Osteoblast (primary cell): ENCODE data around the gene TP53INP2. TPM values are rescaled to one million over a fixed set of nuclear protein-coding genes. Genes with fewer than 3 reads are reported as not detected.

Source experiments
- DNase-seq: peaks from one replicate; pipeline ENCODE4 v3.0.0; 2011; ENCODE audit warnings: low spot score, mixed read lengths; ENCODE audit not compliant: insufficient read length; ENCODE audit errors: missing footprints
- H2AFZ ChIP-seq: 2 replicates; pipeline ENCODE4 v1.6.0; 2011; ENCODE audit warnings: mild to moderate bottlenecking, low read length
- H3K27ac ChIP-seq: 2 replicates; pipeline ENCODE4 v1.5.1; 2011; ENCODE audit warnings: mild to moderate bottlenecking, low read depth, low read length, moderate library complexity
- H3K27me3 ChIP-seq: 2 replicates; pipeline ENCODE4 v1.6.0; 2012; ENCODE audit warnings: mild to moderate bottlenecking, control low read depth, inconsistent platforms, low read length, moderate library complexity; ENCODE audit not compliant: insufficient read depth
- H3K36me3 ChIP-seq: 2 replicates; pipeline ENCODE4 v1.5.1; 2011; ENCODE audit warnings: mild to moderate bottlenecking, low read length, control low read depth, moderate library complexity; ENCODE audit not compliant: insufficient read depth
- H3K4me1 ChIP-seq: 2 replicates; pipeline ENCODE4 v1.5.1; 2011; ENCODE audit warnings: mild to moderate bottlenecking, low read length, control low read depth, moderate library complexity; ENCODE audit not compliant: insufficient read depth
- H3K4me2 ChIP-seq: 2 replicates; pipeline ENCODE4 v1.6.0; 2011; ENCODE audit warnings: mild to moderate bottlenecking, low read length; ENCODE audit not compliant: insufficient read depth
- H3K4me3 ChIP-seq: fragments of 200-600 bp; sonication (generic); 3 replicates; pipeline ENCODE4 v1.5.1; 2012; ENCODE audit warnings: mild to moderate bottlenecking, low read length, inconsistent platforms; ENCODE audit not compliant: insufficient read depth
- H3K79me2 ChIP-seq: 2 replicates; pipeline ENCODE4 v1.6.0; 2012; ENCODE audit warnings: mild to moderate bottlenecking, low read length, control low read depth, inconsistent platforms; ENCODE audit not compliant: insufficient read depth
- H3K9me3 ChIP-seq: 2 replicates; pipeline ENCODE4 v1.5.1; 2011; ENCODE audit warnings: low read depth, low read length, control low read depth
- H4K20me1 ChIP-seq: 2 replicates; pipeline ENCODE4 v1.6.0; 2012; ENCODE audit warnings: mild to moderate bottlenecking, low read length, control low read depth; ENCODE audit not compliant: insufficient read depth
- CTCF ChIP-seq: IDR thresholded peaks from 2 replicates; pipeline ENCODE4 v1.5.1; 2011; ENCODE audit warnings: mild to moderate bottlenecking, low read depth, low read length, moderate library complexity; ENCODE audit errors: extremely low read depth
- small RNA-seq: library from RNA; depleted of rRNA; stranded (forward); fragments of <200 nt; gene quantifications from one replicate; pipeline ENCODE3, GENCODE V24; 2012
- total RNA-seq: library from RNA; depleted of rRNA; stranded (reverse); fragments of >200 nt; gene quantifications from 2 replicates; pipeline ENCODE4 v1.2.3, GENCODE V29; 2012

TP53INP2 gene
- total RNA-seq, 1 donor: 8.0 TPM

GRCh38 chr20:34753706-34754461 is 49.7 kb downstream of the TP53INP2 start:
- no peaks in the 10 kb centered on the region for H3K27me3 ChIP-seq
- H3K27ac ChIP-seq: no peak overlapping the region
- H3K36me3 ChIP-seq: peaks cover 80% of the 10 kb centered on the region
- no peak for TF ChIP-seq CTCF
- H3K79me2 ChIP-seq: no peaks in the 10 kb centered on the region
- DNase-seq: no peak
- H3K4me2 ChIP-seq: no peak overlapping the region
- H3K9me3 ChIP-seq: no peaks in the 10 kb centered on the region
- H3K4me1 ChIP-seq: no peaks in the 10 kb centered on the region
- H3K4me3 ChIP-seq: no peak overlapping the region
- H2AFZ ChIP-seq: no peak overlapping the region
- no peaks in the 10 kb centered on the region for H4K20me1 ChIP-seq

GRCh38 chr20:34754611-34755010 is 50.5 kb downstream of the TP53INP2 start:
- Histone ChIP-seq H3K36me3 (peaks cover 74% of the 10 kb centered on the region), H2AFZ (no peak overlapping the region), H3K9me3 (no peaks in the 10 kb centered on the region), H3K4me3 (no peak overlapping the region), H3K4me1 (no peaks in the 10 kb centered on the region), H3K27ac (no peak overlapping the region), H3K27me3 (no peaks in the 10 kb centered on the region), H3K4me2 (no peak overlapping the region), H4K20me1 (no peaks in the 10 kb centered on the region), H3K79me2 (no peaks in the 10 kb centered on the region)
- TF ChIP-seq CTCF: no peak
- no peak for DNase-seq

- no peaks in the 10 kb centered on the region for H3K79me2 ChIP-seq
- H3K36me3 ChIP-seq: peaks cover 70% of the 10 kb centered on the region
- TF ChIP-seq CTCF: no peak
Observed at GRCh38 chr20:34755367-34755766, 51.2 kb downstream of the TP53INP2 start.

GRCh38 chr20:34762031-34762555 is 57.9 kb downstream of the TP53INP2 start:
- H2AFZ ChIP-seq: no peak overlapping the region
- no peak for TF ChIP-seq CTCF
- H3K27me3 ChIP-seq: no peaks in the 10 kb centered on the region
- no peak overlapping the region for H3K27ac ChIP-seq
- no peak overlapping the region for H3K4me3 ChIP-seq
- H4K20me1 ChIP-seq: no peaks in the 10 kb centered on the region
- H3K36me3 ChIP-seq: peaks cover 64% of the 10 kb centered on the region
- no peaks in the 10 kb centered on the region for H3K4me1 ChIP-seq
- no peak overlapping the region for H3K4me2 ChIP-seq
- H3K9me3 ChIP-seq: no peaks in the 10 kb centered on the region
- H3K79me2 ChIP-seq: peaks cover 2% of the 10 kb centered on the region
- DNase-seq: no peak

More at GRCh38 chr20:34755367-34755766, 51.2 kb downstream of the TP53INP2 start:
- no peak overlapping the region for H3K4me3 ChIP-seq
- H3K27ac ChIP-seq: no peak overlapping the region
- H2AFZ ChIP-seq: no peak overlapping the region
- H4K20me1 ChIP-seq: no peaks in the 10 kb centered on the region
- H3K4me1 ChIP-seq: no peaks in the 10 kb centered on the region
- DNase-seq: no peak
- H3K27me3 ChIP-seq: no peaks in the 10 kb centered on the region
- H3K4me2 ChIP-seq: no peak overlapping the region
- H3K9me3 ChIP-seq: no peaks in the 10 kb centered on the region

Small RNA genes lying within 50 kb of the gene (small RNA-seq; reads per million reads assigned to genes)
- not detected for gene AL118520.1

Other genes with a start within 250 kb of the TP53INP2 start
- 51.0 and 51.6 TPM in 2 replicates for gene DYNLRB1, start 187.9 kb upstream of the TP53INP2 start, total RNA-seq
- gene MAP1LC3A, start 145.6 kb upstream of the TP53INP2 start, total RNA-seq: 24.8 and 29.7 TPM in 2 replicates
- 8.3 and 9.0 TPM in 2 replicates for gene PIGU, start 27.3 kb upstream of the TP53INP2 start, total RNA-seq
- gene NCOA6, start 121.3 kb downstream of the TP53INP2 start, total RNA-seq: 8.7 and 10.6 TPM in 2 replicates
- gene GGT7, start 168.5 kb downstream of the TP53INP2 start, total RNA-seq: 10.0 and 12.7 TPM in 2 replicates
- gene ACSS2, start 172.3 kb downstream of the TP53INP2 start, total RNA-seq: 76.4 and 88.4 TPM in 2 replicates